HCEC 1CT (cell line): ENCODE measurements around the gene ATP5PD.
"Not testable (repeated sequence)": the region's sequence is repeated elsewhere in the genome, so short reads cannot be mapped to it uniquely, and the experiment has no call there.

Source experiments
- DNase-seq: peaks from one replicate; pipeline ENCODE4 v3.0.0-alpha.2; 2017

Gene ATP5PD

DNA sequence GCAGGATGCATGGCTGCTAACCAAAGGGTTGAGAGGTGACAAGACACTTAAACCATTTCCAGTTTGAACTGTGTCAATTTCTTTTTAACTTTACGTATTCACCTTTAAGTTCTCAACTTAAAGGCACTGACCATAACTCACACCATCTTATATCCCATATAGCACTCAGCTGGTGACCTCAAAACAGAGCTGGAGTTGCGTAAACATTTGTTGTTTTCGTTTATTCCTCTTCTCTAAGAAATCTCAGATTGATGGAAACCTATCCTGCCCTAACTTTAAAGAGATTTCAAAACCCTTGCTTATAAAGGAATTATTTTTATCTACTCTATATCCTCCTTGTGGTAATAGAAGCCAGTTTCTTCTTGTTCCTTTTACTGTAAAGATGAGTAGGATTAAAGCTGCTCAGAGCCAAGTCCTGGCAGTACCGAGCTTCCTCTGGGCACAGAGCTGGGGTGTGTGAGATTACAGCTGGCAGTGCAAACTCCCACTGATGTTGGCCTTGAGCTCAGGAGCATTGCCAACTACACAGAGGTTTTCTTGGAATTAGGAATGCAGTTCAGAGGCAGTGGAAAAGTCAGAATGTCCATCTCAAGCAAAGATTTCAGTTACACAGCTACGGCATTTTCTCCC, 1.6 kb upstream of the ATP5PD start:
- no peak for DNase-seq

GRCh38 chr17:75047398-75048098, 779 bp upstream of the ATP5PD start:
- DNase-seq = no peak

GRCh38 chr17:75045946-75046406, 793 bp downstream of the ATP5PD start:
- DNase-seq = not testable (repeated sequence)

DNA sequence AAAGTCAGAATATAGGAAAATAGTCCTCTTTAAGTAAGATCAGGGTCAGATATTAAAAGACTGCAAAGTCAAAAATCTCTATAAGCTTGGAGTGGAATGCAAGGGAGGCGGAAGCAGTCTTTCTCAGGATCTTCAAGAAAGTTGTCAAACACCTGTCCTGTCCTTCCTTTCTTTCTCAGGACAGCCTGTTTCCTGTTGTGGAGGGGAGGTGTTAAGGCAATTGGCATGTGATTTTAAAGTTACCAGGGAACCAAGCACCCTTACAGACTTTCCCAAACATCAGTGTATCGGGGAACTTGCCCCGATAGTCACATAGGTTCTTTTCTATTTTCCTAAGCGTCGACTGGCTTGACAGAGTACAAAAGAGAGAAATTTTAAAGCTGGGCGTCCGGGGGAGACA, 2.1 kb downstream of the ATP5PD start:
- no peak for DNase-seq

DNA sequence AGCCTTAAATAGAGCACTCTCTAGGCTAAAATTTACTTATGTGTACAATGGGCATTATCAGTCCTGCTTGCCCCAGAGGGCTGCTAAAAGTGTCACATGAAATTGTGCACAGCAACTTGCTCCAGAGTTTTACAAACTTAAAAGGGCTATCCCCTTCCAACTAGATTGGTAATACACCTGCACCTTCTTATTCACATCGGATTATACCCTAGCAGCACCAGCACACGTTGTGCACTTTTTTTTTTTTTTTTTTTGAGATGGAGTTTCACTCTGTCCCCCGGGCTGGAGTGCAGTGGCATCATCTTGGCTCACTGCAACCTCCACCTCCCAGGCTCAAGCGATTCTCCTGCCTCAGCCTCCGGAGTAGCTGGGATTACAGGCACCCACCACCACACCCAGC, 3.0 kb downstream of the ATP5PD start:
- DNase-seq = not testable (repeated sequence)

- no peak for DNase-seq
Measured at GRCh38 chr17:75041656-75042280, 5.0 kb downstream of the ATP5PD start.

- DNase-seq = no peak
Measured at GRCh38 chr17:75039238-75039637, 7.5 kb downstream of the ATP5PD start.

DNA sequence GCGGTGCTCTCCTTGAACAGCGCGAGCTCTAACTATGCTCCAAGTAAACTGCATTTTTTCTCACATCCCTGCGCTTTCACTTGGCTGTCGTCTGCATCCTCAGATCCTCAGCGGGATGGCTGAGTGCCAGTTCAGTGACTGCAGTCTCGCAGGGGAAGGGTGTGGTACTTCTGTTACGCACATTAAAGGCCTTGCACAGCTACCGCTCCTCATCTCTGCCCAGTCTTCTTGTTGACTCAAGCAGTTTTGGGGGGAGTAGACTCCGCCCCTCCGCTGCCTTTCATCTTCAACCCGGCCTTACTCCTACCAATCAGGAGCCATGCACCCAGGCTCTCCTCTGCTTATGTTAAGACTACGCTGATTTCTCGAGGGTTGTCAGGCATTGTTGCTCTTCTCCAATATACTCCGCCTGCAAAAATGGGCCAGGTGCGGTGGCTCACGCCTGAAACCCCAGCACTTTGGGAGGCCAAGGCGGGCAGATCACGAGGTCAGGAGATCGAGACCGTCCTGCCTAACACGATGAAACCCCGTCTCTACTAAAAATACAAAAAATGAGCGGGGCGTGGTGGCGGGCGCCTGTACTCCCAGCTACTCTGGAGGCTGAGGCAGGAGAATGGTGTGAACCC, 10.0 kb downstream of the ATP5PD start:
- peak; percentile 13 for DNase-seq

DNA sequence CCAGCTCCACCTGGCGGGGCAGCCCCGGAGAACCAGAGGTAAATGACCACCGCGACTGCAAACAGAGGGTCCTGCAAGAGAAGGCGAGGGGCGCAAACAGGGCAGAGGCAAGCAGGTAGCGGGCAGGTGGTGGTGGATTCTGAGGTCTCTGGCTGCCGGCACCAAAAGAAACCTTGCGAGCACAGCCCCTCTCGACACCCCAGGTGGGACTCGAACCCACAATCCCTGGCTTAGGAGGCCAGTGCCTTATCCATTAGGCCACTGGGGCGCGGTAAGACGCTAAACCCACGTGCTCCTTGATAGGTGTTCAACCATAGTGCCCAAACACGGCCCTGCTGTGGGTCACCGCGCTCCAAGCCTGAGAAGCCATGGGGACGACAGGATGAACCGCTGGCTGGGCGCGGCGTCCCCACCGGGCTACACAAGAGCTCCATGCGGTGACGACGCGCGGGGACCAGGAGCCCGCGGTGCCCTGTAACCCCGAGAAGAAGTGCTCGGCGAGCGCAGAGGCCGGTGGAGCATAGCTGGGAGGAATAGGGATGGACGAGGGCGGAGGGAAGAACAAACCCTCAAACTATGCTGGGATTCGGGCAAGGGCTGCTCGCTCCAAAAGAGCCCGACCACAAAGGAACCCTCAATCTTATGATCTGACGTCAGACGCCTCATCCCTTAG, 12.4 kb downstream of the ATP5PD start:
- DNase-seq = peak; percentile 80

DNA sequence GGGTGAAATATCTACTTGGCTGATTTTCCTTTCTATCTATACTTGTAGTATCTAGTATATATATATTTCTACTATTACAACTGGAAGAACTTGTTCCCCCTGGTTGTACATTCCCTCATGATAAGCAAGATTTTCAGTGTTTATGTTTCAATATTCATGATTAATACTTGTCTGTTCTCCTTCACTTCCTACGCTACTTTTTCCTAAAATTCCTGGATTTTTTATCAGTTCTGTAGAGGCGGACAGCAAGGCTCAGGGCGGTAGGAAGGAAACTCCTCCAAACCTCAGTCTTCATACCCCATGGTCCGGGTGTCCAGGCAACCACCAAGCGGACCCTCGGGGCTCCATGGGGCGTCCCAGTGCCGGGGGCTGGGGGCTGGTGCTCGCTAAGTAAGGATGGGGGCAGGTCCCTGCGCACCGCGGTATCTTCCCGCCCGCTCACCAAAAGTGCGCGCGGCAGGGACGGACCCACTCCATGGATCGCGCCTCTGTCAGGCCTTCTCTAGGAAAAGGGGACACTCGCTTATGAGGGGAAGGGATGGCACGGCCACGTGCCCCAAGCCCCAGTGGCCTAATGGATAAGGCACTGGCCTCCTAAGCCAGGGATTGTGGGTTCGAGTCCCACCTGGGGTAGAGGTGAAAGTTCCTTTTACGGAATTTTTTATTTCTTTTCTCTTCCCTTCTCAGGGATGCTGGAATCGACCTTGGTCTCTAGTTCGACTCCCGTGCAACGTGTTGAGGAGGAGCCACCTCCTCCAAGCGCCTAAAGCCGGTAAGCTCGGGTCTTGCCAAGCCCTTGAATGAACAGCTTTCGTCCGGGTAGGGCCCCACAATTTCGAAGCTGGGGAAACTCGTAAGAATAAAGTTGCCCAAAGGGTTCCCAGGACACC, 13.2 kb downstream of the ATP5PD start:
- peak; percentile 83 for DNase-seq

DNA sequence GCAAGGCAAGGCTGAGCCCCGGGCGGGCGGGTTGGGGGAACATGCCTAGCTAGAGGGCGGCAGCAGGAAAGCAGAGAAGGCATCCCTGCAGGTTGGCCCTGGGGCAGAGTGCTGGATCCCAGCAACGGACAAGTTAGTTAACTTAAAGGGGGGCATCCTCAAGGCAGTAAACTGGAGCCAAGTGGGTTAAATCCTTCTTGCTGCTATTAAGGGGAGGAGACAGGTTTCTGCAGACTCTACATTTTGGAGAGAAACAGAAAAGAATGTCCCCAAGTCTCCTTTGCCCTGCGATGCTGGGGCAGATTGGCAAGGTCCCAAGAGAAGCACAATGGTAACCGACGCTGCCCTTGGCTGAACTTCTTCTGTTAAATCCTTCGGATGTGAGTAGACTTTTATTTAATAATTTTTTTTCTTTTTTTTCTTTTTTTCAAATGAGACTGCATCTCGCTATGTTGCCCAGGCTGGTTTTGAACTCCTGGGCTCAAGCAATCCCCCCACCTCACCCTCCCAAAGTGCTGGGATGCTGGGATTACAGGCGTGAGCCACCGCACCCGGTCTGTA, 14.0 kb downstream of the ATP5PD start:
- no peak for DNase-seq

GRCh38 chr17:75031972-75032719, 14.6 kb downstream of the ATP5PD start:
- DNase-seq = peak; percentile 79

DNA sequence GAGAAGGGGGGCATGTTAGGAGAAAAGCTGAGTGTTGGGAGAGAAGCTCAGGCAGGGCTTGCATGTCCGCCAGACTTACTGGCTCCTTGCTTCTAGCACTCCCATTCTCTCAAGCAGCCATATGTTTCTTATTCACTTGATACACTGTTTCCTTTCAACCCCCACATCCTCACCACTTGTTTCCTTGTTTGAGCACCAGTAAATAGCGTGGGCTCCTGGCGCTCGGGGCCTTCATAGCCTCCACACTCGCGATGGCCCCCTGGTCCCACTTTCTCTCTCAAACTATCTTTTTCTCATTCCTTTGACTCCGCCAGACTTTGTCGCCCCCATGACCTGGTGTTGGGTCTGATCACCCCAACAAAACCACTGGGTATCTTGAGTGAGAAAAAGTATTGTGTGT, 16.6 kb downstream of the ATP5PD start:
- DNase-seq = no peak

- DNase-seq = not testable (repeated sequence)
Measured at GRCh38 chr17:75026650-75027049, 20.1 kb downstream of the ATP5PD start.

GRCh38 chr17:75025398-75025734, 21.4 kb downstream of the ATP5PD start:
- DNase-seq = not testable (repeated sequence)

DNA sequence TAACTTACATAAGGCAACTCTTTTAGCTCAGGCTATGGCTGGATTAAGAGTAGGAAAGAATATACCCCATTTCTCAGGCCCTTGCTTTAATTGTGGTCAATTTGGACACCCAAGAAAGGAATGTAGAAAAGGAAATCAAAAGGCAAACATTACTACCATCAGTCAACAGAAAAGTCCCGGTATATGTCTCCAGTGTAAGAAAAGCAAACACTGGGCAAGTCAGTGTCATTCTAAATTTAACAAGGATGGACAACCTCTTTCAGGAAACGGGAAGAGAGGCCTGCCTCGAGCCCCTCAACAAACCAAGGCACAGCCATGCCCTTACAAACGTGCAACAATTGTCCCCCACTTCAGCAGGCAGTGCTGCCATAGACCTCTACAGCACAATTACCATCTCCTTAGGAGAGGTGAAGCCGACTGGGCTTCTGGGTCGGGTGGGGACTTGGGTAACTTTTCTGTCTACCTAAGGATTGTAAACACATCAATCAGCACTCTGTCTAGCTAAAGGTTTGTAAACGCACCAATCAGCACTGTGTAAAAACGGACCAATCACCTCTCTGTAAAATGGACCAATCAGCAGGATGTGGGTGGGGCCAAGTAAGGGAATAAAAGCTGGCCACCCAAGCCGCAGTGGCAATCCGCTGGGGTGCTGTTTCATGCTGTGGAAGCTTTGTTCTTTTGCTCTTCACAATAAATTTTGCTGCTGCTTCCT, 21.9 kb downstream of the ATP5PD start:
- DNase-seq = no peak

GRCh38 chr17:75020331-75021110, 26.2 kb downstream of the ATP5PD start:
- DNase-seq = no peak

DNA sequence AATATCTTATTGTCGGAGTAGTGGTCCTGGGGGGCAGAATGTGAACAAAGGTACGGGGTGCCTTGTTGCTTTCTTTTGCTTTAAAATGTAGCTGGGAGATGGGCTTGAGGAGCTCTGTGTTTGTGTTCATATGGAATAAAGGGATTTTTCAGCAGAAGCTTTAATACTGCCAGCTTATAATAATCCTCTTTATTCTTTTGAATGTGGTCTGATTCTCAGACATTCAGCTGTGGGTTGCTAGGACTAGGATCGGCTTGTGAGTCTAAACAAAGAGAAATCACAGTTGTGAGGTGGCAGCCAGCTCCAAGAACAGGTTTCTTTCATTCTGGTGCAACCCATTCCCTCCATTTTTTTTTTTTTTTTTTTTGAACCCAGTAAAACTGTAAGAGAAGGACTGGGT, 27.1 kb downstream of the ATP5PD start:
- no peak for DNase-seq

- no peak for DNase-seq
Measured at GRCh38 chr17:75019146-75019545, 27.6 kb downstream of the ATP5PD start.
